IMR-90 (cell line): ENCODE results near the gene MRTFB. TPM values are rescaled to one million over a fixed set of nuclear protein-coding genes. Genes with fewer than 3 reads are reported as not detected.

Experiments
- ATAC-seq: fragments of 200-7000 bp; cut with Tn5 transposase; 2 replicates; pipeline ENCODE4 v1.9.1; 2020; ENCODE audit warnings: low read depth, mild to moderate bottlenecking, moderate library complexity
- BruUV-seq: library from RNA; stranded (reverse); fragments of 400-500 nt; replicated peaks from 2 replicates; lab custom pipeline; 2021; lab: Mats Ljungman, UMichigan
- CTCF ChIA-PET: fragments of 300-600 bp; formaldehyde crosslinking; extraction: SDS; loops from one replicate; lab custom pipeline; 2021; ENCODE audit warnings: antibody characterized with exemption; lab: Yijun Ruan, JAX
- POLR2A ChIA-PET: fragments of 300-600 bp; sonication (Branson Sonifier 250); formaldehyde crosslinking; loops from one replicate; lab custom pipeline; 2022; ENCODE audit warnings: antibody characterized with exemption; ENCODE audit not compliant: unreplicated experiment; lab: Charles Lee
- DNase-seq: peaks from one replicate; pipeline ENCODE4 v3.0.0; 2013
- H2AFZ ChIP-seq: replicated peaks from 2 replicates; pipeline ENCODE3; 2013; ENCODE audit warnings: low read length, mild to moderate bottlenecking; ENCODE audit not compliant: poor library complexity
- H2AK5ac ChIP-seq: 2 replicates; pipeline ENCODE4 v1.6.1; 2013; ENCODE audit warnings: low read depth, low read length, inconsistent platforms
- H2AK9ac ChIP-seq: replicated peaks from 2 replicates; pipeline ENCODE3; 2013; ENCODE audit warnings: mild to moderate bottlenecking, low read depth, low read length, moderate library complexity; ENCODE audit not compliant: poor library complexity
- H2BK120ac ChIP-seq: 2 replicates; pipeline ENCODE4 v1.6.1; 2013; ENCODE audit warnings: low read depth, low read length, inconsistent platforms
- H2BK15ac ChIP-seq: 3 replicates; pipeline ENCODE4 v1.6.1; 2013; ENCODE audit warnings: low read depth, low read length, inconsistent platforms
- H2BK20ac ChIP-seq: 2 replicates; pipeline ENCODE4 v1.6.1; 2013; ENCODE audit warnings: low read depth, mild to moderate bottlenecking, inconsistent platforms, low read length, moderate library complexity
- H2BK5ac ChIP-seq: 2 replicates; pipeline ENCODE4 v1.6.1; 2013; ENCODE audit warnings: mild to moderate bottlenecking, low read depth, low read length, inconsistent platforms; ENCODE audit not compliant: poor library complexity, severe bottlenecking
- H3K14ac ChIP-seq: replicated peaks from 2 replicates; pipeline ENCODE4 v1.6.1; 2013; ENCODE audit warnings: low read depth, low read length, inconsistent platforms
- H3K18ac ChIP-seq: 2 replicates; pipeline ENCODE4 v1.6.1; 2013; ENCODE audit warnings: low read depth, low read length, control low read depth
- H3K23ac ChIP-seq: 2 replicates; pipeline ENCODE4 v1.6.1; 2013; ENCODE audit warnings: low read depth, low read length, inconsistent platforms
- H3K27ac ChIP-seq: 2 replicates; pipeline ENCODE4 v1.5.1; 2013; ENCODE audit warnings: mild to moderate bottlenecking, control low read depth, low read length; ENCODE audit not compliant: insufficient read depth
- H3K27me3 ChIP-seq: 2 replicates; pipeline ENCODE4 v1.6.1; 2013; ENCODE audit warnings: low read length; ENCODE audit not compliant: control insufficient read depth, insufficient read depth
- H3K36me3 ChIP-seq: 2 replicates; pipeline ENCODE4 v1.6.1; 2013; ENCODE audit warnings: low read length, mixed read lengths; ENCODE audit not compliant: control insufficient read depth, insufficient read depth
- H3K4ac ChIP-seq: 2 replicates; pipeline ENCODE4 v1.6.1; 2013; ENCODE audit warnings: low read depth, low read length, inconsistent platforms
- H3K4me1 ChIP-seq: 2 replicates; pipeline ENCODE4 v1.6.1; 2013; ENCODE audit warnings: low read length, mixed read lengths; ENCODE audit not compliant: control insufficient read depth, insufficient read depth
- H3K4me2 ChIP-seq: 2 replicates; pipeline ENCODE4 v1.6.1; 2013; ENCODE audit warnings: low read depth, mild to moderate bottlenecking, control low read depth, low read length, moderate library complexity
- H3K4me3 ChIP-seq: 2 replicates; pipeline ENCODE4 v1.5.1; 2013; ENCODE audit warnings: low read depth, mild to moderate bottlenecking, control low read depth, low read length, moderate library complexity; ENCODE audit not compliant: insufficient read depth
- H3K56ac ChIP-seq: 2 replicates; pipeline ENCODE4 v1.6.1; 2013; ENCODE audit warnings: low read length, inconsistent platforms; ENCODE audit not compliant: insufficient read depth; ENCODE audit errors: extremely low read depth
- H3K79me1 ChIP-seq, 2 experiments: 2 replicates each; pipeline ENCODE4 v1.6.1; 2013; ENCODE audit warnings: low read length in 2 of 2, inconsistent platforms in 1 of 2, low read depth in 1 of 2
- H3K9ac ChIP-seq: 2 replicates; pipeline ENCODE4 v1.6.1; 2013; ENCODE audit warnings: low read depth, low read length, control low read depth
- H3K9me1 ChIP-seq: 2 replicates; pipeline ENCODE4 v1.6.1; 2013; ENCODE audit warnings: low read length, inconsistent platforms; ENCODE audit not compliant: insufficient read depth
- H3K9me3 ChIP-seq: 2 replicates; pipeline ENCODE4 v1.6.1; 2013; ENCODE audit warnings: low read length; ENCODE audit not compliant: control insufficient read depth, insufficient read depth
- H4K20me1 ChIP-seq: 2 replicates; pipeline ENCODE4 v1.6.1; 2013; ENCODE audit warnings: low read length, inconsistent platforms; ENCODE audit not compliant: insufficient read depth
- H4K5ac ChIP-seq: 2 replicates; pipeline ENCODE4 v1.6.1; 2013; ENCODE audit warnings: mild to moderate bottlenecking, low read depth, low read length, control low read depth
- H4K8ac ChIP-seq, 2 experiments: 2 replicates each; pipeline ENCODE4 v1.6.1; 2013; ENCODE audit warnings: low read depth in 2 of 2, low read length in 2 of 2, control low read depth in 1 of 2, inconsistent platforms in 1 of 2
- H4K91ac ChIP-seq: 2 replicates; pipeline ENCODE4 v1.6.1; 2013; ENCODE audit warnings: low read depth, low read length, inconsistent platforms; ENCODE audit not compliant: insufficient read depth
- CHD1 ChIP-seq: IDR thresholded peaks from 2 replicates; pipeline ENCODE4 v1.6.1; 2012; ENCODE audit warnings: low read depth, low read length, improper control_type of control experiment
- FOS ChIP-seq: fragments of 150-350 bp; IDR thresholded peaks from 2 replicates; pipeline ENCODE4 v1.6.1; 2016; ENCODE audit warnings: low read depth, low read length
- MAFK ChIP-seq: IDR thresholded peaks from 2 replicates; pipeline ENCODE4 v1.6.1; 2012; ENCODE audit warnings: low read depth, low read length, improper control_type of control experiment
- MAZ ChIP-seq: IDR thresholded peaks from 2 replicates; pipeline ENCODE4 v1.6.1; 2012; ENCODE audit warnings: low read depth, mild to moderate bottlenecking, low read length, improper control_type of control experiment, moderate library complexity, borderline replicate concordance
- POLR2A ChIP-seq: IDR thresholded peaks from 2 replicates; pipeline ENCODE4 v1.6.1; 2012; ENCODE audit warnings: mild to moderate bottlenecking, low read depth, low read length
- RAD21 ChIP-seq: IDR thresholded peaks from 2 replicates; pipeline ENCODE4 v1.6.1; 2012; ENCODE audit warnings: low read length, improper control_type of control experiment
- SMC3 ChIP-seq: fragments of 150-350 bp; IDR thresholded peaks from 2 replicates; pipeline ENCODE4 v1.6.1; 2016; ENCODE audit warnings: low read depth, mild to moderate bottlenecking, antibody characterized with exemption, low read length, moderate library complexity
- WGBS, 2 experiments: methylation state at CpG; one replicate each; pipeline versions ENCODE4 v1.1.5 to v1.1.7; 2013; ENCODE audit warnings: missing lambda C conversion rate in 2 of 2; ENCODE audit not compliant: insufficient read length in 1 of 2; ENCODE audit errors: extremely low coverage in 2 of 2; 5-methylcytosine and 5-hydroxymethylcytosine counted together
- dilution Hi-C: fragments of 300-500 bp; cut with HindIII; formaldehyde crosslinking; loops from one replicate; pipeline ENCODE4 v1.14.3; 2018; ENCODE audit warnings: low sequenced_read_pairs; ENCODE audit not compliant: unreplicated experiment
- in situ Hi-C: fragments of 300-500 bp; cut with MboI; formaldehyde crosslinking; loops from 3 replicates; pipeline ENCODE4 v1.14.3; 2019; ENCODE audit warnings: low sequenced_read_pairs, inconsistent platforms, mixed read lengths
- intact Hi-C: fragments of 100-400 bp; cut with micrococcal nuclease; formaldehyde crosslinking; loops from 2 replicates; pipeline ENCODE4 v1.10.0; 2022
- polyA plus RNA-seq, 3 experiments: library from polyadenylated mRNA; depleted of rRNA; stranded (reverse); fragments of >200 nt; gene quantifications; 2 replicates each; pipeline ENCODE4 v1.2.3, GENCODE V29; 2012; ENCODE audit warnings: low replicate concordance in 1 of 3
- total RNA-seq: library from RNA; depleted of rRNA; stranded (reverse); fragments of >200 nt; gene quantifications from 2 replicates; pipeline ENCODE4 v1.2.3, GENCODE V29; 2012

Gene MRTFB
- total and polyA plus RNA-seq, 2 of the 4 experiments (the other 2 are of a cell fraction): 4.4 to 5.4 TPM

- in situ Hi-C loops: loop anchor here (10.0 kb wide), 1 partner anchor 92 kb away; no protein-coding TSS in a partner anchor
- peak overlapping the region; percentile 52; the same call in 1 of the 2 replicates for H3K18ac ChIP-seq
- peak; percentile 36 for DNase-seq
These were observed 232.1 kb downstream of the MRTFB start for GRCh38 chr16:14303182-14303618.

More at GRCh38 chr16:14303182-14303618, 232.1 kb downstream of the MRTFB start:
- Histone ChIP-seq H2AFZ (peak overlapping the region; percentile 88), H3K4me3 (peak overlapping the region; percentile 95), H2BK20ac (no peak overlapping the region), H4K91ac (peak overlapping the region; percentile 19; the same call in 1 of the 2 replicates), H2BK5ac (peak overlapping the region; percentile 77), H2BK120ac (0 out of 2 replicates have a peak overlapping the region, but pooled peaks have one; percentile 18), H3K27me3 (no peaks in the 10 kb centered on the region), H4K5ac (no peak overlapping the region), H3K36me3 (no peaks in the 10 kb centered on the region), H2AK9ac (peak overlapping the region; percentile 95), H3K9me3 (no peaks in the 10 kb centered on the region), H3K14ac (peak overlapping the region; percentile 60; the same call in 1 of the 2 replicates), H3K79me1 (peaks cover 10 to 49% of the 10 kb centered on the region in 2 experiments), H3K9ac (peak overlapping the region; percentile 88), H3K4me1 (peaks cover 18% of the 10 kb centered on the region), H2AK5ac (peak overlapping the region; percentile 63; the same call in 1 of the 2 replicates), H4K8ac (peak overlapping the region in 1 of 2 experiments; percentile 15; a peak in 1 of 4 replicates), H3K27ac (peak overlapping the region; percentile 67), H3K4me2 (peak overlapping the region; percentile 96), H2BK15ac (0 out of 3 replicates have a peak overlapping the region, but pooled peaks have one; percentile 26), H3K56ac (peak overlapping the region; percentile 59), H4K20me1 (peaks cover 43% of the 10 kb centered on the region), H3K9me1 (peaks cover 8% of the 10 kb centered on the region; the same call in 1 of the 2 replicates), H3K4ac (peak overlapping the region; percentile 58), H3K23ac (peak overlapping the region; percentile 39)
- no peak for TF ChIP-seq CHD1
- TF ChIP-seq MAFK: no peak
- no peak for TF ChIP-seq RAD21
- TF ChIP-seq MAZ: 0 out of 2 replicates have a peak, but pooled peaks have one; percentile 5
- TF ChIP-seq POLR2A: no peak
- no peak for TF ChIP-seq SMC3
- TF ChIP-seq FOS: no peak
- 0% methylated on average over 1 of the region's 14 CpGs; no CpG with 5 or more reads in 1 of the 2 experiments for WGBS, 2 experiments
- ATAC-seq: no peak
- ChIA-PET CTCF (interaction anchor here (1.2 kb wide), 1 partner anchor 226 kb away, joined by 3 read pairs; no protein-coding TSS in a partner anchor), POLR2A (no interaction called here)
- dilution Hi-C loops: no loop called here
- BruUV-seq: no TSS peak
- intact Hi-C loops: loop anchor here (2.0 kb wide), 2 partner anchors 62 to 298 kb away; no protein-coding TSS in a partner anchor
